ENCODE measurements around the gene MAPK1IP1L. TPM values are rescaled to one million over a fixed set of nuclear protein-coding genes. Genes with fewer than 3 reads are reported as not detected.

Gene MAPK1IP1L
- total and polyA plus RNA-seq, 2 experiments from 2014 or later: 69.9 to 86.2 TPM

GRCh38 chr14:55103005-55103640 is 51.7 kb downstream of the MAPK1IP1L start:
- 8% methylated on average over 13 of the region's 13 CpGs for WGBS (ENCODE audit: low lambda C conversion rate, missing lambda C conversion rate)
- peak; percentile 93 for DNase-seq (ENCODE audit: low spot score)
- Histone ChIP-seq H3K27me3 (no peaks in the 10 kb centered on the region), H3K4me3 (no peak overlapping the region), H3K9me3 (ENCODE audit: low read depth) (no peaks in the 10 kb centered on the region), H3K79me2 (no peaks in the 10 kb centered on the region), H2AFZ (peak overlapping the region; percentile 5), H3K27ac (peak overlapping the region; percentile 96), H3K4me1 (ENCODE audit: insufficient read depth) (peaks cover 44% of the 10 kb centered on the region), H3K4me2 (peak overlapping the region; percentile 61), H3K36me3 (replicated peaks; ENCODE audit: insufficient read depth, low read depth) (no peaks in the 10 kb centered on the region), H4K20me1 (ENCODE audit: insufficient read depth, poor library complexity, severe bottlenecking) (no peaks in the 10 kb centered on the region), H3K9me2 (replicated peaks; ENCODE audit: insufficient read depth) (no peaks in the 10 kb centered on the region)
- TF ChIP-seq EZH2phosphoT487 (IDR thresholded peaks at IDR 0.05; ENCODE audit: low read depth, severe bottlenecking, unreplicated experiment): no peak

GRCh38 chr14:55103971-55104954 is 52.8 kb downstream of the MAPK1IP1L start:
- no peaks in the 10 kb centered on the region for H3K79me2 ChIP-seq
- 89% methylated on average over 6 of the region's 6 CpGs for WGBS (ENCODE audit: low lambda C conversion rate, missing lambda C conversion rate)
- peak overlapping the region; percentile 96 for H3K27ac ChIP-seq
- H3K36me3 ChIP-seq (replicated peaks; ENCODE audit: insufficient read depth, low read depth): no peaks in the 10 kb centered on the region
- peak overlapping the region; percentile 34 for H2AFZ ChIP-seq
- H3K4me2 ChIP-seq: peak overlapping the region; percentile 61
- H3K9me2 ChIP-seq (replicated peaks; ENCODE audit: insufficient read depth): no peaks in the 10 kb centered on the region
- H3K9me3 ChIP-seq (ENCODE audit: low read depth): no peaks in the 10 kb centered on the region
- H3K27me3 ChIP-seq: no peaks in the 10 kb centered on the region
- peaks cover 44% of the 10 kb centered on the region for H3K4me1 ChIP-seq (ENCODE audit: insufficient read depth)
- DNase-seq (ENCODE audit: low spot score): no peak
- no peak overlapping the region for H3K4me3 ChIP-seq
- no peaks in the 10 kb centered on the region for H4K20me1 ChIP-seq (ENCODE audit: insufficient read depth, poor library complexity, severe bottlenecking)
- TF ChIP-seq EZH2phosphoT487 (IDR thresholded peaks at IDR 0.05; ENCODE audit: low read depth, severe bottlenecking, unreplicated experiment): no peak
- no peak for TF ChIP-seq EZH2 (IDR thresholded peaks at IDR 0.05; ENCODE audit: borderline replicate concordance)
- no peak for TF ChIP-seq CTCF (IDR thresholded peaks at IDR 0.05; ENCODE audit: poor library complexity)

GRCh38 chr14:55105991-55106390 is 54.5 kb downstream of the MAPK1IP1L start:
- H2AFZ ChIP-seq: no peak overlapping the region
- DNase-seq (ENCODE audit: low spot score): no peak
- no peaks in the 10 kb centered on the region for H3K27me3 ChIP-seq
- H3K9me2 ChIP-seq (replicated peaks; ENCODE audit: insufficient read depth): no peaks in the 10 kb centered on the region
- no peaks in the 10 kb centered on the region for H3K79me2 ChIP-seq
- H3K9me3 ChIP-seq (ENCODE audit: low read depth): no peaks in the 10 kb centered on the region
- no peaks in the 10 kb centered on the region for H3K36me3 ChIP-seq (replicated peaks; ENCODE audit: insufficient read depth, low read depth)
- H3K4me1 ChIP-seq (ENCODE audit: insufficient read depth): peaks cover 40% of the 10 kb centered on the region
- H3K4me2 ChIP-seq: no peak overlapping the region
- H3K4me3 ChIP-seq: no peak overlapping the region
- WGBS (ENCODE audit: low lambda C conversion rate, missing lambda C conversion rate): 96% methylated on average over 7 of the region's 7 CpGs
- no peak for TF ChIP-seq EZH2 (IDR thresholded peaks at IDR 0.05; ENCODE audit: borderline replicate concordance)
- no peak for TF ChIP-seq CTCF (IDR thresholded peaks at IDR 0.05; ENCODE audit: poor library complexity)
- TF ChIP-seq EZH2phosphoT487 (IDR thresholded peaks at IDR 0.05; ENCODE audit: low read depth, severe bottlenecking, unreplicated experiment): no peak
- no peak overlapping the region for H3K27ac ChIP-seq
- no peaks in the 10 kb centered on the region for H4K20me1 ChIP-seq (ENCODE audit: insufficient read depth, poor library complexity, severe bottlenecking)
